ENCODE data around the gene MMEL1.

DNA sequence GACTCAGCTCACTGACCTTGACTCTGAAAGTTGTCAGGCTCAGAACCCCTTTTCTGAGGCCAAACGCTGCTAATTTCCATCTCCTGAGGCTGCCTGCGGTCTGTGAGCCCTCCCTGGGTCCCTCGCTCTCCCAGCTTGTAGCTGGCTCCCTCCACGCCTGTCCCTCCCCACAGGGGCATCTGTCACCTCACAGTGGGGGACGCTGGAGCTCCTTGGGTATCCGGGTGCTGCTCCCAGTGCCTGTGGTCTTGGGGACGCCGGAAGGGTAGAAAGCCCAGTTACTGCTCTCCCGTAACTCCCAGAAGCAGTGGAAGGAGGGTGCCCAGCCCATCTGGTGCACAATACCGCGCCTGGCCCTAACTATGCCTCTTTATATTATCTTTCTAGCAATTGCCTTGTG, 13.0 kb upstream of the MMEL1 start:
- TF ChIP-seq ZNF514 (tag by site-specific recombination; IDR thresholded peaks at IDR 0.05) (no peak), ZFP41 (tag by site-specific recombination; IDR thresholded peaks at IDR 0.05; ENCODE audit: borderline replicate concordance) (no peak), ZNF292 (tag by site-specific recombination; IDR thresholded peaks at IDR 0.05; ENCODE audit: borderline replicate concordance, low read depth) (no peak), TCF7L2 (IDR thresholded peaks at IDR 0.05; ENCODE audit: borderline replicate concordance, low read depth, low read length) (no peak), ZNF561 (tag by site-specific recombination; IDR thresholded peaks at IDR 0.05; ENCODE audit: borderline replicate concordance) (no peak), ZNF785 (tag by site-specific recombination; IDR thresholded peaks at IDR 0.05) (no peak), ZNF324 (tag by site-specific recombination; IDR thresholded peaks at IDR 0.05) (no peak), BCL6B (tag by site-specific recombination; IDR thresholded peaks at IDR 0.05) (no peak), ZBTB8A (tag by site-specific recombination; IDR thresholded peaks at IDR 0.05) (no peak), GLIS1 (tag by site-specific recombination; IDR thresholded peaks at IDR 0.05) (no peak), ZBTB49 (tag by site-specific recombination; IDR thresholded peaks at IDR 0.05; ENCODE audit: low read depth) (no peak), KLF9 (tag by site-specific recombination; IDR thresholded peaks at IDR 0.05; ENCODE audit: low read depth) (no peak)
